GOT3 (cell line): ENCODE data around the gene PLN.

Experiments used
- DNase-seq: peaks from one replicate; lab custom pipeline; 2025; ENCODE audit warnings: mixed read lengths; lab: John Stamatoyannopoulos, UW

PLN gene

DNA sequence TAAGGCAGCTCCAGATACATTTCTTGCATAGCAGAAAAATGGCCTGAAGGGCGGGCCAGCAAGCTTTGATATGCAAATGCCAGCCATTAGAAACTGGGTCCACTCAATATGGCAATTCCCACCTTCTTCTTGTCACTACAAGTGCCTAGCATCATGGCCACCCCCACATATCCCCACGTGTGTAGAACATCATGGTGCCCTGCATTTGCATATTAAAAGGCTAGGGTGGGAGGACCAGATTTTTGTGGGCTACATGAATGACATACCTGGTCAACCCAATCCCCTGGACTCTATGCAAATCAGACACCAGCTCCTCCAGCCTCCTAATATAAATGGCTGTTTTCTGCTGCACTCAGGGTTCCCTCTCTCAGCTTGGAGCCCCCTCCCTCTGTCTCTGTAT is 31.7 kb downstream of the PLN start:
- no peak for DNase-seq

DNA sequence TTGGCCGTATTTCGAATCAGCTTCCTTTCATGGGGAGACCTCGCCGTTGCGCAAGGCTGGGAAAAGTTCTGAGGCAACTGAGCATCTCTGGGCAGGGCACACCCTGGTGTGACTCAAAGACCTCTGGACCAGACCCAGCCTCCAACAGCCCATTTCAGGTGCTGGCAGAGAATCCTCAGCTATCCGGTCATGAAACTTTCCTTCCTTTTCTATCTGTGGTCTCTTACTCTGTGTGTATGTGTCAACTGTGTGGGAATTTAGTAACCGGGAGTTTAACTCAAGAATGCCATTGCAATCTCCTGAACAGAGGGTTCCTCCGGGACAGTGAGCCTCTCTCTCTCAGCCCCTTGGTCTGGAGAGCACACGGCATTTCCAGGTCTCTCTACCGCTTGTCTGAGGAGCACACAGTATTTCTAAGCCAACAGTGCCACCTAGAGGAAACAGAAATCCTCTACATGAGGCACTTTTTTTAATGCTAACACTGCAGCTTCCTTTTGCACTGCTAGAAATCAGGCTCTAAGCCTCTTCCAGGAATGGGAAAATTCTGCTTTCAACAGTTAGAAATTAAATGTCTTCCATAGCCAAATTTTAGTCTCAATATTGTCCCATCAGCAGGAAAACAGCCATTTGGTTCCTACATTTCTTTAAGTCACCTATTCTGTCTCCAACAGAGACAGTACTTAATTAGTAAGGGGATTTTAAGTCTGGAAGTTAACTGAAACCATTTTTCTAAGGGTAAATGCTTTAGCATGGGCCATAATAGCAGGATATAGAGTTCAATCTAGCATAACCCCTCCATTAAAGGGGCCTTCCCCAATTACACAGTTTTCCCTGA is 32.7 kb downstream of the PLN start:
- DNase-seq = no peak

DNA sequence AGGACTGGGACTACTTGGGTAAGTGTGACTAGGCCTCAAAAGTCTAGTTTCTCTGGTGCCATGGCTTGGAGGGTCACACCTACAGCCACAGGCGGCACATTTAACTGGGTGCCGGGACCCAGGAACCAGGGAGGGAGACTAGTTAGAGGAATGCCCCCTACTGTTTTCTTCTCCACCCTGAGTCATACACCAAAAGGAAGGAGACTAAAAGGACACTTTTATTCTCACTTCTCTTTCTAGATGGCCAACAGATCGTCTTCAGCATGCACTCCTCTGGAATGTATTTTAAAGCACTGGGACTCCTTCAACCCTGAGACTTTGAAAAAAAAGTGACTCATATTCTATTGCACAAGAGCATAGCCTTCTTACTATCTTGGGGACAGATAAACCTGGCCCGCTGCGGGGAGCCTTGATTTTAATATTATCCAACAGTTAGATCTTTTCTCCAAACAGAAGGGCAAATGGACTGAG is 33.4 kb downstream of the PLN start:
- no peak for DNase-seq

DNA sequence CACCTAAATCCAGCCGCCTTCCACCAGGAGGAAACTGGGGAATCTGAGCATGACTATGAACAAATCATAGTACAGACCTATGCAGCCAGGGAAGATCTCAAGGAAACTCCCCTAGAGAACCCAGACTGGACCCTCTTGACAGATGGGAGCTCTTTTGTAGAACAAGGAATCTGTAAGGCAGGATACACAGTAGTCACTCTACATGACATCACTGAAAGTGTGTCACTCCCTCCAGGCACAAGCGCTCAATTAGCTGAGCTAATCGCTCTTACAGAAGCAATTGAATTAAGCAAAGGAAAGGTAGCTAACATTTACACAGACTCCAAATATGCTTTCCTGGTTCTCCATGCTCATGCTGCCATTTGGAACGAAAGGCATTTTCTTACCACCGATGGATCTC is 36.8 kb downstream of the PLN start:
- no peak for DNase-seq

DNA sequence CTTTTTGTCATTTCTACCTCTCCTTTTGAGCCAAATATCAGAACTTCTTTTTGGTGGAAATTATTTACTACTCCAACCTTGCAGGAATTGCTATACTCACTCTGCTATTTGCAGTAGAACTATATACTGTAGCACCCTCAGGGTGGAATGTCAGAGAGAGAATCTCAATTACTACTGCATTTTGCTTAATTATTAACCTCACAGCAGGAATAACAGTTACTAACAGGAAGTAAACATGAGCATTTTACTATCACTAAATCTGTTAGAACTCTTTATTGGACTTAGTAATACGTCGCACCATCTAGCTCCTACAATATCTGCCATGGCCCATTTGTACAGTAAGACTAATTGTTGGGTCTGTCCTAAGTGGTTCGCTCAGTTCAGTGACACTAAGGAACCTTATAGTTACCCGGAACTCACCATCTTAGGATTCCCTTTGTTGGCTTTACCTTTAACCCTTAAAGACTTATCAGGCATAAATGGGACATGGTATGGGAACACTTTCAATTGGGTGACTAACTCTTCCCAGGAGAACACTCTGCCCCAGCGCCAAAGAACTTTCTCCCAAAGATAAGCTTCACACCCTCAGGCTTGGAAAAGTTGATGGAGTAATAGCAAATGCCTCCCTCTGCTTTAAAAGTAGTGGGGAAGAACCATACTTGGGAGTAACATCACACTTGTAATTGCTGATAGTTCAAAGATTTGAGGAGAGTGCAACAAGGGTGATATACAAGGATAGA is 38.8 kb downstream of the PLN start:
- no peak for DNase-seq

DNA sequence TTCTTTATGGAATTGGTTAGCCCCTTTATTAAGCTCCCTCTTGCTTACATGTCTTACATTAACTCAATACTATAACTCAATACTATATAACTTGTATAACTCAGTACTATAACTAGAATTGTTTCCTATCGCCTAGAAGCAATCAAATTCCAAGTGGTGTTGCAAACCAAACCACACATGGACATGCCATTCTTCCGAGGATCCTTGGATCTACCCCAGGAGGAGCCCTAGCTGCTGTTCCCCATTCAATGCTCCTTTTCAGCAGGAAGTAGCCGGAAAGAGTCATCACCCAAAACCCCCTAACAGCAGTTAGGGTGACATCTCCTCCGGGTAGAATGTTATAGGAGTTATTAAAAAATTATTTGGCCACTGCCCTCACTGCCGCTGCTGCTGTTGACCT is 40.5 kb downstream of the PLN start:
- no peak for DNase-seq

DNA sequence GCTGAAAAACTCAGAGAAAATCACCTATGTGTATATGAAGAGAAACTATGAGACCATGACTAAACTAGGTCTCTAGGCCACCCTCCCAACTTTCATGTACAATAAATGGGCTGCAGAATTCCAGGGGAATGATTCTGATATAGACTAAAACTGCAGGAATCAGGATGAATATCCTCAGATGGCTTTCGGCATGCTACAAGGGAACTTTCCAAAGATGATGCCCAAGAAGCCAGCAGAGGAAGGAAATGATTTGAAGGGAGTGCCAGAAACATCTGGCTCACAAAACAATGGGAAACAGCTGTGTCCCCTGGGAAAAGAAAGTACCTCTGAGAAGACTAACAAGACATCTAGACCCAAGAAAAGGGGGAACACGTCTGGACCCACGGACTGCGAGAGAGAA is 41.1 kb downstream of the PLN start:
- no peak for DNase-seq

DNA sequence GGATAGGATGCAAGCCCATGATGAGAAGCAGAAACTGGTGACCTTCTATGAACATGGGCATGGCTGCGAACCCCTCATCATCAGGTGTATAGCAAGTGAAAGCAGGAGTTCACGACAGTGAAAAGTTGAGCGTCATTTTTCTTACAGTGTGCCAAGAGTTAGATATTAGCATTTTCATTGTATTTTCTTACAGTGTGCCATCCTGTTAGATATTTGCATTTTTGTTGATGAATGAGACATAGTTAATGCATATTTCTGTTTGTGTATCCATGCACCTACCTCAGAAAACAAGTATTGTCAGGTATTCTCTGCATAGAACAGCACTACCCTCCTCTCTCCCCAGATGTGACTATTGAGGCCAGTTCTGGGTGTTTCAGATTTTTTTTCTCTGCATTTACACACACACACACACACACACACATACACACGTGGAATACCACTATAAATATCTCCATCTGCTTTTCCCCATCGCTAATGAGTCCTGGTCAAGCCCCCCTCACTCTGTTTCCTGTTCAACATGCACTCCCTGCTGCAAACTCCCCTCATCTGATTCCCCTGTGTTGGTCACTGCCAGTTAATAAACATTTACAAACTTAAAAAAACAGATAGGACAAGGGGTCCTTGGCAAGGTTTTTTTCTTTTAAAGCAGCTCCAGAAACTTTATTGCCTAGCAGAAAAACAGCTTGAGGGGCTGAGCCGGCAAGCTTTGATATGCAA is 41.7 kb downstream of the PLN start:
- DNase-seq = no peak

DNA sequence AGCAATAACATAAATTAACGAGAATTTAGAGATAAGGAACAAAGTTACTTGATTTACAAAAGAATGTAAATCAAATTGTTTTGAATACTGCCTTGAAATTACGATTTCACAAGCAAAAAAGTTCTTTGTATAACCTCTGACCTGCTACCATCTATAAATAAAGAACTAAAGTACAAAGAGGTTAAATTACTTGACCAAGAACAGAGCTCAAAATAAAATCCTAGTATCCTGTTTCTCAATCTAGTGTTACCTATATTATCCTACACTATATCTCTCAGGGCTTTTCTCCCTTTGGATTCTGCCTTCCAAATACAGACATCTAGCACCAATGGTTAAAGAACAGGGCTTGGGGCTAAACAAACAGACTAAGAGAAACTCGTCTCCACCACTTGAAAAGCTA is 43.8 kb downstream of the PLN start:
- DNase-seq = no peak

DNA sequence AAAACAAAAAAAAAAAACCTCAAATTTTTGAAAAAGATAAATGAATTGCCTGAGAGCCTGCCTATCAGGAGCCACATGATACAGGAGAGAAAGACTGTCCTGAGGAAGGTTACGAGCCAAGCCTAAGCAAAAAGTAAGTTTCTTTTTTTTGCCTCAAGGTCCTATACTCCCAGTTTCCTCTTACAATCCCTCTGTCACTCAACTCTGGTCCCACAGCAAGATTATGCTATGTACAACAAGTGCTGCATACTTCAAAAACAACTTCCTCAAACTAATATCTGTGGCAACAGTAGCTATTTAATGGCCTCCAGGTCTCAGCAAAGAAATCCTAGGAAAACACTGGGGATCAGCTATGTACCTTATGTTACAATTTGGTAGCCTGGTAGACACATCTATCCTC is 46.8 kb downstream of the PLN start:
- DNase-seq = no peak

DNA sequence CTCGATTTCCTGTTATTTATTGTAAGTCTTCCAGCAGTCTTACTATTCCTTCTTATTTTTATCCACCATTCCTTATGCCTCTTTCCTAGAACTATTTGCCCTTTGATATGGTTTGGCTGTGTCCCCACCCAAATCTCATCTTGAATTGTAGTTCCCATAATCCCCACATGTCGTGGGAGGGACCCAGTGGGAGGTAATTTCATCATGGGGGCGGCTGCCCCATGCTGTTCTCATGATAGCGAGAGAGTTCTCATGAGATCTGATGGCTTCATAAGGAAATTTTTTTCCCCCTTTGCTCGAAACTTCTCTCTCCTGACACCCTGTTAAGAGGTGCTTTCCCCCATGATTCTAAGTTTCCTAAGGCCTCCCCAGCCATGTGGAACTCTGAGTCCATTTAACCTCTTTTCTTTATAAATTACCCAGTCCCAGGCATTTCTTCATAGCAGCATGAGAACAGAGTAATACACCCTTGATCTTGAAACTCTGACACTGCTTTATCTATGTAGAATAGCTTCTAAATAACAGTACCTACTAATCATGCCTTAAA is 48.8 kb downstream of the PLN start:
- DNase-seq = no peak

DNA sequence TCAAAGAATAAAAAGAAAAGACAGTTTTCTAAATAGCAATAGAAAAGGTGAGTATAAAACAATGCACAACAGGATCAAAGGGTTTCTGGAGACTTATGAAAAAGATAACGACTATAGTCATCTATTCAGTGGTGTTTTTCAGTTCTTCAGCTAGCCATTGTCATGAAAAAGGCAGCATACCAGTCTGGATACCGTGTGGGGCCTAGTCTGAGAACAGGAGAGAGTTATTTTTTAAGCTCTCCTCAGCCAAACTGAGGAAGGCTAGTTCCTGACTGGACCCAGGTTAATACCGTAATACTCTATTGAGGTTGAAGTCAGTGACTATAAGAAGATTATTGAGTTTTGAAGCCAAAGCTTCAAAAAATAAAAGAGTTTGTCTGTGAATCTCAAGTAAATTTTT is 49.5 kb downstream of the PLN start:
- DNase-seq = no peak

DNA sequence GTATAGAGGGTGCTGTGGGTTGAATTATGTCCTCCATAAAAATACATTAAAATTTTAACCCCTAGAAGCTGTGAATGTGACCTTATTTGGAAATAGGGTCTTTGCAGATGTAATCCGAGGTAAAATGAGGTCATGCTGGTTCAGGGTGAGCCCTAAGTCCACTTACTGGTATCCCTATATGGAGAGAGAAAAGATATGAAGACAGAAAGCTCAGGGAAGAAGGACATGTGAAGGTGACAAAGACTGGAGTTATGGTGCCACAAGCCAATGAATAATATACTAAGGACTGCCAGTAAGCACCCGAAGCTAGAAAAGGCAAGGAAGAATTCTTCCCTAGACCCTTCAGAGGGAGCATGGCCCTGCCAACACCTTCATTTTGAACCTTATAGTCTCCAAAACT is 50.2 kb downstream of the PLN start:
- no peak for DNase-seq

DNA sequence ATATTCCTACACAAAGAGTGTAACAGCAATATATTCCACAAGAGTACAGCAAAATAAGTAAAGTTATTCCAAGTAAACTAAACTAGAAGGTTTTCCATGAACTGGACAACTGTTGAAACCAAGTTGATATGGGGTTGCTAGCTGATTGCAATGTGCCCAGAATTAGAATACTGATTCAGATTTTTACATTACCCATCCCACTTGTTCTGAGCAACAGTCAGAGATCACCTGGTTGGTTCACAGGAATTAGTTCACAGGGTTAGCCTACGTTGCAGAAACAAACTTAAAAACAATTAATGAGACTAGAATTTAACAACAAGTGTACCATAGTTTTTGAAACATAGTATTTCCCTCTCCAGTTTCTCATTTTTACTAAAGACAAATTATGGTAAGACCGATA is 54.2 kb downstream of the PLN start:
- DNase-seq = no peak

DNA sequence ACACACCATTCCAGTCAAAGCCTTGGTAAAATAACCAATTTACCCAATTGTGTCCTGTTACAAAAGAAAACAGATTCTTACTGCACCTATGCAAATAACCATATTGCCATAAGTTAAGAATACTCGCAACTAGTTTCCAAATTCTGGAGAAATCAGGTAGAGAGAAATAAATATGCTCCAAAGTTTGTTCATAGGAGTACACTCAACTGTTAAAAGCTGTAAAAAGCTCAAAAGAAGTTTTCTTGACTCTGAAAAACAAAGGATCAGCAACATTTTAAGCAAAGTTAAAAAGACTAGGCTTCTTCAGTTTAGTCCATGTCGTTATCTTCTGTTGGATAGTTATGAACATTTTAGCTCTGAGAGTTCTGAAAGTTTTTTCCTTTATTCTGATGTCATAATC is 55.3 kb downstream of the PLN start:
- no peak for DNase-seq

DNA sequence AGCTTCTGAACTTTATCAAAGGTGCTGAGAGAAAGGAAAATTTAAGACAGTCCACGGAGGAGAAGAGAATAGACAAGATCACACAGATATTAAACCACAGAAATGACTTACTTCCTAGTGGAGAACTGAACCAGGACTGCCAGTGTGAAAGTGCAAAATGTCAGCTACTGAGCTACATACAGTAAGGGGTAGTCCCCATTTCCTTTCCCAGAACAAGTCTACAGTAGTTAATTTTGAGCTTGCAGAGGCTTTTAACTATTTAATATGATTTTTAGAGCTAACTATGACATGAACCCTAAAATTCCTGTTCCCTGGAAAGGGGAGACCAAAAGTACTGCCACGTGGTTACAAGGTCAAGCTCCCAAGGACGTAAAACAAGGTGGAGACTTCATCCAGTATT is 58.2 kb downstream of the PLN start:
- DNase-seq = no peak

DNA sequence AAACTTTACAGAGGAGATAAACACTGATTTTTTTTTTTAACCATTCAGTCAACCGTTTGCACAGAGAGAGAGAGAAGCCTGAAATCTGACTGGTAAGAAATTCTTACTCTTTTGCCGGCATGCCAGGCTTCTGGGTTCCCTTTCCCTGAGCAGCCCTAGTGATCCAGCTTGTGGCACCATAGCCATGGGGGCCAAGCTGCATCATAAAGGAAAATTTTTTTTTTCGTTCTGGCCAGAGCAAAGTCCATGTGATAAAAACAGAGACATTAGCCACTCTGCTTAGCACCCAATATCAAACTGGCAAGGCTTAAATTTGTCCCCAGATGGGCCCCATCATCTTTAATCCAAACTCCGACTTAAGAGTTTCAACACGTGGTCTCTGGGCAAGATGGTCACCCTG is 58.8 kb downstream of the PLN start:
- DNase-seq = no peak
